Vagina (tissue), 2 donors: ENCODE results near the gene RAP1B. TPM values are rescaled to one million over a fixed set of nuclear protein-coding genes. Genes with fewer than 3 reads are reported as not detected.
A peak's percentile ranks its signal among the peaks of the same experiment; 100 is the strongest.

Source experiments
- DNase-seq, 2 donors: peaks; one replicate each; pipeline ENCODE4 v3.0.0-alpha.2; 2017; ENCODE audit errors: extremely low spot score in 2 of 2
- H3K27ac ChIP-seq: fragments of 200-600 bp; sonication (generic); one replicate; pipeline ENCODE4 v1.5.1; 2019
- H3K27me3 ChIP-seq: fragments of 200-600 bp; sonication (generic); one replicate; pipeline ENCODE4 v1.5.1; 2019
- H3K36me3 ChIP-seq, 2 donors: fragments of 200-600 bp; sonication (generic); one replicate each; pipeline ENCODE4 v1.5.1; 2017 to 2019
- H3K4me1 ChIP-seq: fragments of 200-600 bp; sonication (generic); one replicate; pipeline ENCODE4 v1.5.1; 2019
- H3K4me3 ChIP-seq, 2 donors: fragments of 200-600 bp; sonication (generic); 1 replicate in 1 of 2; 2 replicates in 1 of 2; pipeline ENCODE4 v1.5.1; 2016 to 2019
- H3K9me3 ChIP-seq: fragments of 200-600 bp; sonication (generic); one replicate; pipeline ENCODE4 v1.5.1; 2019
- CTCF ChIP-seq, 3 experiments: fragments of 450-650 bp in 2 of 3; fragments of 200-600 bp in 1 of 3; sonication (generic) in 1 of 3; IDR thresholded peaks; one replicate each; pipeline ENCODE4 v1.5.1; 2017 to 2019; ENCODE audit warnings: antibody characterized with exemption in 3 of 3, mild to moderate bottlenecking in 2 of 3, moderate library complexity in 2 of 3
- POLR2A ChIP-seq, 2 donors: fragments of 450-650 bp; IDR thresholded peaks; one replicate each; pipeline ENCODE4 v1.6.1; 2017; ENCODE audit warnings: antibody characterized with exemption in 2 of 2, mild to moderate bottlenecking in 2 of 2, moderate library complexity in 2 of 2
- POLR2AphosphoS5 ChIP-seq, 2 donors: sonication (generic); formaldehyde crosslinking; IDR thresholded peaks; one replicate each; pipeline ENCODE4 v1.9.0; 2017; ENCODE audit warnings: antibody characterized with exemption in 2 of 2, mild to moderate bottlenecking in 2 of 2, low read depth in 1 of 2; ENCODE audit not compliant: insufficient read depth in 1 of 2
- intact Hi-C: fragments of 100-400 bp; cut with DNase I; formaldehyde crosslinking; loops from one replicate; pipeline ENCODE4 v1.15.1; 2023
- total RNA-seq: library from RNA; depleted of rRNA; stranded (reverse); fragments of >200 nt; gene quantifications from one replicate; pipeline ENCODE4 v1.2.3, GENCODE V29; 2016

Gene RAP1B
- total RNA-seq, 1 donor from 2014 or later: 169 TPM

GRCh38 chr12:68613209-68613904 lies 2.7 kb downstream of the RAP1B start:
- TF ChIP-seq POLR2A (IDR thresholded peaks at IDR 0.05) (no peak), POLR2AphosphoS5 (IDR thresholded peaks at IDR 0.05; ENCODE audit: insufficient read depth in 1 of 2, low read depth in 1 of 2) (no peak), CTCF (IDR thresholded peaks at IDR 0.05) (no peak)
- H3K27me3 ChIP-seq: no peaks in the 10 kb centered on the region
- peak overlapping the region; percentile 99 for H3K27ac ChIP-seq
- no peak for DNase-seq
- peaks cover 73% of the 10 kb centered on the region for H3K4me1 ChIP-seq
- H3K4me3 ChIP-seq: peak overlapping the region; percentile 86 to 93
- H3K9me3 ChIP-seq: no peaks in the 10 kb centered on the region
- intact Hi-C loops: no loop called here
- H3K36me3 ChIP-seq: no peaks in the 10 kb centered on the region

- Histone ChIP-seq H3K9me3 (no peaks in the 10 kb centered on the region), H3K27me3 (no peaks in the 10 kb centered on the region), H3K27ac (peak overlapping the region; percentile 99), H3K36me3 (no peaks in the 10 kb centered on the region), H3K4me1 (peaks cover 81% of the 10 kb centered on the region), H3K4me3 (peak overlapping the region in 1 of 2 donors; percentile 93)
- TF ChIP-seq CTCF (IDR thresholded peaks at IDR 0.05) (no peak), POLR2AphosphoS5 (IDR thresholded peaks at IDR 0.05; ENCODE audit: insufficient read depth in 1 of 2, low read depth in 1 of 2) (no peak), POLR2A (IDR thresholded peaks at IDR 0.05) (no peak)
- intact Hi-C loops: no loop called here
- DNase-seq: no peak
These were observed 3.5 kb downstream of the RAP1B start for GRCh38 chr12:68614105-68614679.

GRCh38 chr12:68614769-68615168 lies 4.1 kb downstream of the RAP1B start:
- DNase-seq: no peak
- intact Hi-C loops: no loop called here
- Histone ChIP-seq H3K27me3 (no peaks in the 10 kb centered on the region), H3K36me3 (no peaks in the 10 kb centered on the region), H3K27ac (no peak overlapping the region), H3K9me3 (no peaks in the 10 kb centered on the region), H3K4me3 (no peak overlapping the region), H3K4me1 (peaks cover 83% of the 10 kb centered on the region)
- TF ChIP-seq POLR2AphosphoS5 (IDR thresholded peaks at IDR 0.05; ENCODE audit: insufficient read depth in 1 of 2, low read depth in 1 of 2): no peak
- no peak for TF ChIP-seq POLR2A (IDR thresholded peaks at IDR 0.05)
- no peak for TF ChIP-seq CTCF (IDR thresholded peaks at IDR 0.05)

- no peak overlapping the region for H3K4me3 ChIP-seq
- H3K27me3 ChIP-seq: no peaks in the 10 kb centered on the region
- TF ChIP-seq POLR2A (IDR thresholded peaks at IDR 0.05): no peak
- TF ChIP-seq CTCF (IDR thresholded peaks at IDR 0.05): no peak
- no peak for TF ChIP-seq POLR2AphosphoS5 (IDR thresholded peaks at IDR 0.05; ENCODE audit: insufficient read depth in 1 of 2, low read depth in 1 of 2)
- no peak overlapping the region for H3K27ac ChIP-seq
- H3K4me1 ChIP-seq: peaks cover 100% of the 10 kb centered on the region
- intact Hi-C loops: no loop called here
- no peaks in the 10 kb centered on the region for H3K9me3 ChIP-seq
- DNase-seq: no peak
- no peaks in the 10 kb centered on the region for H3K36me3 ChIP-seq
These were observed 6.6 kb downstream of the RAP1B start for GRCh38 chr12:68617160-68617926.
